Measurements from ENCODE around the gene GPN1. TPM values are rescaled to one million over a fixed set of nuclear protein-coding genes. Genes with fewer than 3 reads are reported as not detected.
A peak's percentile ranks its signal among the peaks of the same experiment; 100 is the strongest.
"Not testable (repeated sequence)": the region's sequence is repeated elsewhere in the genome, so short reads cannot be mapped to it uniquely, and the experiment has no call there.

Gene GPN1
- 39.8 and 40.5 TPM in 2 replicates for total RNA-seq (2014; rRNA removed; shearing (Covaris generic))
- polyA plus RNA-seq (2015; cell fraction: cytosol; rRNA removed) = 39.6 and 41.5 TPM in 2 replicates
- polyA plus RNA-seq (2015; cell fraction: nucleus; rRNA removed) = 19.6 and 28.6 TPM in 2 replicates

DNA sequence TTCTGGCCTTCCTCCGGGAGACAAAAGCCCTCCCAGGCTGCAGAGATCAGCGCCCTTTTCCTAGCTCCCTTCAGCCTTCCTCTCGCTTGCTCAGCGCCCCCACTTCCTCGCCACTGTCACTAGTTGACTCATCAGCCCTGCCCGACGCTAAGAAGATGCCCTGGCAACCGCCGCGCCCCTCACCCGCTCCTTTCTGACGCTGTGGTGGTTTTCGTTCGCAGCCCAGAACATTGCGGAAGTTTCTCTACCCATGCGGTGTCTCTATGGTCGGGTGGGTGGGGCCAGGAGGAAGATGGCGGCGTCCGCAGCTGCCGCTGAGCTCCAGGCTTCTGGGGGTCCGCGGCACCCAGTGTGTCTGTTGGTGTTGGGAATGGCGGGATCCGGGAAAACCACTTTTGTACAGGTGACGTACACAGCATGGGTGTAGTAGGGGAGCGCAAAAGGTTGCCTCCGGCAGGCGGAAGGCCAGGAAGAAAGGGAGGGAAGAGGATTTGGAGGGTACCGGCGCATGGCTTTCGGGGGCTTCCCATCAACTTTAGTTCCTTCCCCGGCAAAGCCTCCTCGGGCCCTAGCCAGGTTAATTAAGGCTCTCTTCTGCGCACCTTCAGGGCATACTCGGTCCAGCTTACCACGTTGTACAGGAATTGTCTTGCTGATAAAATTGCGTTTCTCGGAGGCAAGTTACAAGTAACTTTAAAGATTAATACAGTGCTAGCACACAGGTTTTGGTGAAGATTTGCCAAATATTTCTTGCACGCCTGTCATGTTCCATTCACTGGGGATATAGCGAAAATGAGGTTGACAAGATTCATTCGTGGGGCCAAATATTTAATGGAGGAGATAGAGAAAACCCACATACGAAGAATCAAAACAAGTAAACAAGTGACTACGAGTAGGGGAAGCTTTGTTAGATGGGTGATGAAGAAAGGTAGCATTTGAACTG is at the start of gene GPN1, which contains the start of gene CCDC121:
TSS of gene GPN1 (plus strand) at position 284 of the 943 bp plus-strand sequence. CDS start at position 293, 9 bp downstream.
TSS of gene CCDC121 (minus strand) at position 246 of the 943 bp plus-strand sequence. CDS start 1,213 bp downstream, outside the sequence.
- in situ Hi-C loops (cut with HindIII; ENCODE audit: low pct_unique_long_range_greater_than_20kb, low sequenced_read_pairs) = no loop called here
- DNase-seq (ENCODE audit: low read depth, low spot score) = peak; percentile 86

GRCh38 chr2:27581417-27582128 is 47.3 kb upstream of the GPN1 start:
- in situ Hi-C loops (cut with HindIII; ENCODE audit: low pct_unique_long_range_greater_than_20kb, low sequenced_read_pairs) = no loop called here
- DNase-seq (ENCODE audit: low read depth, low spot score) = no peak

DNA sequence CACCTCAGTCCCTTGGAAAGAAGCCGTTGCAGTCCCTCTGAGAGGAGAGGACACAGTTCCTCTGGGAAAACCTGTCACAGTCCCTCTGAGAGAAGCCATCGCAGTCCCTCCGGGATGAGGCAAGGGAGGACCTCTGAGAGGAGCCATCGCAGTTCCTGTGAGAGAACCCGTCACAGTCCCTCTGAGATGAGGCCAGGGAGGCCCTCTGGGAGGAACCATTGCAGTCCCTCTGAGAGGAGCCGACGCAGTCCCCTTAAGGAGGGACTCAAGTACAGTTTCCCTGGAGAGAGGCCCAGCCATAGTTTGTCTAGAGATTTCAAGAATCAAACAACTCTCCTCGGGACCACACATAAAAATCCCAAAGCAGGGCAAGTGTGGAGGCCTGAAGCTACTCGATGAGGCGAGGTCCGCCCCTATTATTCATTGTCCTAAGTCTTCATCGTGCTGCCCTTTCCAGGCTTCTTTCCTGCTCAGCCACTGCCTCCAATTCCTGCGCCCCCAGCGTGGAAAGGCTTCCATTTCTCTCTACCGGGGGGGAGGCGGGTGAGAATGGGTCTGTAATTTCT is 46.6 kb upstream of the GPN1 start:
- in situ Hi-C loops (cut with HindIII; ENCODE audit: low pct_unique_long_range_greater_than_20kb, low sequenced_read_pairs) = no loop called here
- DNase-seq (ENCODE audit: low read depth, low spot score) = no peak

DNA sequence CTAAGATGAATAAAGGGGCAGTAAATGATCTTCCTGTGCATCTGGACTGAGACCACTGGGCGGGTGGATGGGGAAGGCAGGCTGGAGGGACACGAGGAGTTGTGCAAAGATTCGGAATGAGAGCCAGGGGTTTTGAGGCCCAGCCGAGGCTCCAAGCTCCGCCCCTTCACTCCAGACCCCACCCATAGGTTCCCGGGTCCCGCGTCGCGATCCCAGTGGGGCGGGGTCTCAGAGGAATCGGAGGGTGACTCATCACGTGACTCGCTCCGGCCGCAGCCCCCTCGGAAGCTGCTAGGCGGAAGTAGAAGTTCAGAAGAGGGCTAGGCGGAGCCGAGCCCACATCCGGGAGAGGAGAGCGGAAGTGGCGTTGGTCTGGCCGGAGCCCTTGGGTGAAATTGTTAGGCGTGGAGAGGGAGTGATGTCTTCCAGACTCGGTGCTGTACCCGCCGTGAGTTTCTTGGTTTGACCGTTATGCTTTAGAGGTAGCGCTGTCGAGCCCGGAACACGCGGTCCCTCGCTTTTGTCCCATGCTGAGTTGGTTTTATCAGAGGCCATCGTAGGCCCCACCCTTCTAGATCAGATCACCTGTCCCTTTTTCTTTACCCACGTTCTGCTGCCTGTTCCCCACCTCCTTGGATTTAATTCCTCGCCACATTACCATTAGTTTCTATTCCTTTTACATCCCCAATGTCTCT is 46.0 kb upstream of the GPN1 start, which contains the start of gene ZNF512:
TSS of gene ZNF512 (plus strand) at position 348 of the 695 bp plus-strand sequence. CDS start at position 419, 71 bp downstream.
- in situ Hi-C loops (cut with HindIII; ENCODE audit: low pct_unique_long_range_greater_than_20kb, low sequenced_read_pairs) = no loop called here
- peak; percentile 61 for DNase-seq (ENCODE audit: low read depth, low spot score)

DNA sequence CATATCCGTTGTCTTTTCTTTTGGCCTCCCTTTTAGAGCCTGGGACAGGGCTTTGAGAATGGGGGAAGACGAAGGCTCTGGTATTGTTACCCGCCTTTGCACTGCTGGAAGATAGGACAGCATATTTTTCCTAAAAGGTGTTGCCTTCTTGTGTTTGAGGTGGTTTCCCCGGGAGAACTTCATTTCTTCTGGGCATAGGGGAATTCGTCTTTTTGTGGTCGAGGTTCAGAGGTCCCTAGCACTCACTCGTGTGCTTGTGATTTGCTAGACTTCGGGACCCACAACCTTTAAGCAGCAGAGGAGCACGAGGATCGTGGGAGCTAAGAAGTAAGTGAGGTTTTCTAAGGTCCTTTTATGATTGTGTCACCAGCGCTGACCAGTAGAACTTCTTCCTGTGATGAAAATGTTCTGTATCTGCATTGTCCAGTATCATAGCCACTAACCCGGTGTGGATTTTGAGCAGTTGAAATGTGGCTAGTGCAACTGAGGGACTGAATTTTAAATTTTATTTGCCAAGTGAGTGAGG is 45.4 kb upstream of the GPN1 start:
- no peak for DNase-seq (ENCODE audit: low read depth, low spot score)
- in situ Hi-C loops (cut with HindIII; ENCODE audit: low pct_unique_long_range_greater_than_20kb, low sequenced_read_pairs) = no loop called here

DNA sequence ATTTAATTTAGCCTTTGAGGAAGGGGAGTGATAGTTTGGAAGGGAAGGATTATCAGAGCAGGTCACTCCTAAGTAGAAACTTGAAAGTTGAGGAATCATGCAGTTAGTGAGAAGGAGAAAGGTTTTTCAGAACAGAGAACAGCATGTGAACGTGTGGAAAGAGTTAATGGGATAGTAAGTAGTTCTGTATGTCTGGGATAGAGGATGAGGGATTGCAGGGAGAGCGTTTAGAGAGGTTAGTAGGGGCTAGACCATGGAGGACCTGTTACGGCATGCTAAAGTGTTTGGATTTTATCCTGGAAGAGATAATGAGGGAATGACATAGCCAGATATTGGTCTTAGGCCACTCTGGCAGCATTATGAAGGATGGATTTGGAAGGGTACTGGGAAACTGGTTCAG is 44.3 kb upstream of the GPN1 start:
- DNase-seq (ENCODE audit: low read depth, low spot score) = no peak
- in situ Hi-C loops (cut with HindIII; ENCODE audit: low pct_unique_long_range_greater_than_20kb, low sequenced_read_pairs) = no loop called here

DNA sequence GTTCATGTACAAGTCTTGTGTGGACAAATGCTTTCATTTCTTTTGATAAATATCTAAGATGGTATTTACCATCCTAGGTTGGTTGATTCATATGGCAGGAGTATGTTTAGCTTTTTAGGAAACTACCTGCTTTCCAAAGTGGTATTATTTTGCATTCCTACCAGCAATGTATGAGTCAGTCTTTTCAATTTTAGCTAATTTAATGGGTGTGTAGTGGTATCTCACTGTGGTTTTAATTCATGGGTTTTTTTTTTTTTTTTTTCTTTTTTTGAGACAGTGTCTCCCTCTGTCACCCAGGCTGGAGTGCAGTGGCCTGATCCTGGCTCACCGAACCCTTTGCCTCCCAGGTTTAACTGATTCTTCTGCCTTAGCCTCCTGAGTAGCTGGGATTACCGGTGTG is 41.8 kb upstream of the GPN1 start:
- in situ Hi-C loops (cut with HindIII; ENCODE audit: low pct_unique_long_range_greater_than_20kb, low sequenced_read_pairs) = no loop called here
- DNase-seq (ENCODE audit: low read depth, low spot score) = no peak

GRCh38 chr2:27588308-27588707 is 40.5 kb upstream of the GPN1 start:
- in situ Hi-C loops (cut with HindIII; ENCODE audit: low pct_unique_long_range_greater_than_20kb, low sequenced_read_pairs) = no loop called here

DNA sequence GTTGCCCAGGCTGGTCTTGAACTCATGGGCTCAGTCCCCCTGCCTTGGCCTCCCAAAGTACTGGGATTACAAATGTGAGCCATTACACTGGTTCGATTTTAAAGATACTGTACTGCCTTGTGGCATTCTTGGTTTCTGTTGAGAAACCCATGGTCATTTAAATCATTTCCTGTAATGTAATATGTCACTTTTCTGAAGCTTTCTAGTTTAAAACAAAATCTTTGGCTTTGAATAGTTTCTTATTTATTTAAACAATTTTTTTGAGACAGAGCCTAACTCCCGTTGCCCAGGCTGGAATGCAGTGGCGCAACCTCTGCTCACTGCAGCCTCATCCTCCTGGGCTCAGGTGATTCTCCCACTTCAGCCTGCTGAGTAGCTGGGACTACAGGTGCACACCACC is 37.1 kb upstream of the GPN1 start:
- DNase-seq (ENCODE audit: low read depth, low spot score) = no peak
- in situ Hi-C loops (cut with HindIII; ENCODE audit: low pct_unique_long_range_greater_than_20kb, low sequenced_read_pairs) = no loop called here

More at GRCh38 chr2:27588308-27588707, 40.5 kb upstream of the GPN1 start:
- no peak for DNase-seq (ENCODE audit: low read depth, low spot score)

DNA sequence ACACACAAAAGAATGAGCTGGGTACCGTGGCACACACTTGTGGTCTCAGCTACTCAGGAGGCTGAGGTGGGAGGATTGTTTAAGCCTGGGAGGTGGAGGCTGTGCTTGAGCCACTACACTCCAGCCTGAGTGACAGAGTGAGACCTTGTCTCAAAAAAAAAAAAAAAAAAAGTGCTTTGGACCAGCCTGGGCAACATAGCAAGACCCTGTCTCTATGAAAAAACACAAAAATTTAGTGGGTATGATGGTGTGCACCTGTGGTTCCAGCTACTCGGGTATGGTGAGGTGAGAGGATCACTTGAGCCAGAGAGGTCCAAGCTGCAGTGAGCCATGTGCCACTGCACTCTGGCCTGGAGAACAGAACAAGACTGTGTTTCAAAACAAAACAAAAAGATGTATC is 35.6 kb upstream of the GPN1 start:
- in situ Hi-C loops (cut with HindIII; ENCODE audit: low pct_unique_long_range_greater_than_20kb, low sequenced_read_pairs) = no loop called here
- no peak for DNase-seq (ENCODE audit: low read depth, low spot score)

DNA sequence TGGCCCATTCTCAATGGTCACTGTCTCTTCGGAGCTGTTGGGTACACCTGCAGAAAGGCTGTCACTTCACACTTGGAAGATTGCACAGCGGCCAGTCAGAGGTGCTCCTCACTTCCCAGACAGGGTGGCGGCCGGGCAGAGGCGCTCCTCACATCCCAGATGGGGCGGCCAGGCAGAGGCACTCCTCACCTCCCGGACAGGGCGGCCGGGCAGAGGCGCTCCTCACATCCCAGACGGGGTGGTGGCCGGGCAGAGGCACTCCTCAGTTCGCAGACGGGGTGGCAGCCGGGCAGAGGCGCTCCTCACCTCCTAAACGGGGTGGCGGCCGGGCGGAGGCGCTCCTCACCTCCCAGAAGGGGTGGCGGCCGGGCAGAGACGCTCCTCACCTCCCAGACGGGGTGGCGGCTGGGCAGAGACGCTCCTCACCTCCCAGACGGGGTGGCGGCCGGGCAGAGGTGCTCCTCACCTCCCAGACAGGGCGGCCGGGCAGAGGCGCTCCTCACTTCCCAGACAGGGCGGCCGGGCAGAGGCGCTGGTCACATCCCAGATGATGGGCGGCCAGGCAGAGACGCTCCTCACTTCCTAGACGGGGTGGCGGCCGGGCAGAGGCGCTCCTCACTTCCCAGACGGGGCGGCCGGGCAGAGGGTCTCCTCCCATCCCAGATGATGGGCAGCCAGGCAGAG is 34.7 kb upstream of the GPN1 start:
- in situ Hi-C loops (cut with HindIII; ENCODE audit: low pct_unique_long_range_greater_than_20kb, low sequenced_read_pairs); DNase-seq (ENCODE audit: low read depth, low spot score): not testable (repeated sequence)

DNA sequence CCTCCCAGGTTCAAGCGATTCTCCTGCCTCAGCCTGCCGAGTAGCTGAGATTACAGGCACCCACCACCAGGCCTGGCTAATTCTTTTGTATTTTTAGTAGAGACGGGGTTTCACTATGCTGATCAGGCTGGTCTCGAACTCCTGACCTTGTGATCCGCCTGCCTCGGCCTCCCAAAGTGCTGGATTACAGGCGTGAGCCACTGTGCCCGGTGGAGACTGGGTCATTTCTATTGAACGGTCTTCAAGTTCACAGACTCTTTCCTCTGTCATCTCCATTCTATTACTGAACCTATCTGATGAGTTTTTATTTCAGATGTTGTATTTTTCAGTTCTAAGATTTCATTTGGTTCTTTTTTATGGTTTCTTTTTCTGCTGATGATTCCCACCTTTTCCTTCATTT is 33.4 kb upstream of the GPN1 start:
- in situ Hi-C loops (cut with HindIII; ENCODE audit: low pct_unique_long_range_greater_than_20kb, low sequenced_read_pairs); DNase-seq (ENCODE audit: low read depth, low spot score): not testable (repeated sequence)

DNA sequence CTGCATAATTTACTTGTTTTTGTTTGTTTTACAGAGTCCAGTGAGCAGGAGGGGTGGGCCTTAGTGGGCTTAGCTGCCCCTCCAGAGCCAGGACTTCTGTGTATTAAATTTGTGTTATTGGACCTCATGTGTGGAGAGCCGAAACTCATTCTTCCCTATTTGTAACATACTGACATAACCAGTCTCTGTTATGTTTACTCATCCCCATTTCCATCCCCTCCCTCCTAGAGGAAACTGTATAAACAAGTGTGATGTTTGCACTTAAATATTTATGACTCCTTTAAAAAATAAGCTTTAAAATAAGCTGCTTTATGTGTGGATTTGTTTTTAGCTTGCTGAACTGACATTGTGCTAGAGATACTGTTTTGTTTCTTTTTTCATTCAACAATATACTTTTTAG is 32.2 kb upstream of the GPN1 start:
- DNase-seq (ENCODE audit: low read depth, low spot score) = no peak
- in situ Hi-C loops (cut with HindIII; ENCODE audit: low pct_unique_long_range_greater_than_20kb, low sequenced_read_pairs) = no loop called here

DNA sequence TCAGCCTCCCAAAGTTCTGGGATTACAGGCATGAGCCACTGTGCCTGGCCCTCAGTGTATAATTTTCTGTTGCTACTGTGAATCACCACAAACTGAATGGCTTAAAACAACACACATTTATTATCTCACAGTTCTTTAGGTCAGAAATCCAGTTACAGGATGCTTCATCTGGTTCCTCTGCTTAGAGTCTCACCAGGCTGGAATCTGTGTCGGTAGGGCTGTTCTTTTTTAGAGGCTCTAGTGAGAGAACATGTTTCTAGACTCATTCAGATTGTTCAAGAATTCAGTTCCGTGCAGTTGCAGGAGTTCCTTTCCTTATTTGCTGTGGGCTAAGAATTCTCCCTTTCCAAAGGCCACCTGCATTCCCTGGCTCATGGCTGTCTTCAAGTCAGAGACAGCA is 22.2 kb upstream of the GPN1 start:
- DNase-seq (ENCODE audit: low read depth, low spot score) = no peak
- in situ Hi-C loops (cut with HindIII; ENCODE audit: low pct_unique_long_range_greater_than_20kb, low sequenced_read_pairs) = no loop called here

- in situ Hi-C loops (cut with HindIII; ENCODE audit: low pct_unique_long_range_greater_than_20kb, low sequenced_read_pairs) = no loop called here
- DNase-seq (ENCODE audit: low read depth, low spot score) = no peak
Measured at GRCh38 chr2:27613985-27614384, 14.9 kb upstream of the GPN1 start.

- in situ Hi-C loops (cut with HindIII; ENCODE audit: low pct_unique_long_range_greater_than_20kb, low sequenced_read_pairs) = no loop called here
- no peak for DNase-seq (ENCODE audit: low read depth, low spot score)
Measured at GRCh38 chr2:27615316-27615715, 13.5 kb upstream of the GPN1 start.

DNA sequence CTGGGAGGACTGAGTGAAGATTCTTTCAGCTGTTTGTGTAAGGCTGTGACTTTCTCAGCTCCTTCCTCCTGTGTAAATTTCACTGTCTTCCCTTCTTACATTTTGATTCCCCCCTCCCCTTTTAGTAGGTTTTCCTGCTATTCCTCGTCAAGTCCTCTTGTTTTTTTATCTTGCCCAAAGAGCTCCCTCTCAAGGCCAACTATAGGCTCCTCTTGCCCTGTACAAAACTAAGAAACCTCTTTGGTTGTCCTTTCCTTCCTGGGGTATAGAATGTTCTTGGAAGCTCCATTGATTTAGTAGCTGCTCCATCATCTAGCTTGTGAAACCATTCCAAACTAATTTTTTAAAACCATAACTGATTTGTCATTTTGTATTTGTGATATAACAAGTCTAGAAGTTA is 7.3 kb upstream of the GPN1 start:
- DNase-seq (ENCODE audit: low read depth, low spot score) = peak; percentile 47
- in situ Hi-C loops (cut with HindIII; ENCODE audit: low pct_unique_long_range_greater_than_20kb, low sequenced_read_pairs) = no loop called here

All from SK-MEL-5 (cell line).